Astrocyte (in vitro differentiated cells and primary cell): ENCODE measurements around the gene PPP2R5C.

Experiments
- EZH2 ChIP-seq: IDR thresholded peaks from 2 replicates; pipeline ENCODE4 v1.6.1; 2012; ENCODE audit warnings: mild to moderate bottlenecking, low read length, inconsistent platforms; ENCODE audit not compliant: insufficient read depth
- TF ChIP-seq, protein P1 (sequence below): IDR thresholded peaks from 2 replicates; pipeline ENCODE4 v1.5.1; 2011; ENCODE audit warnings: low read depth, mild to moderate bottlenecking, inconsistent platforms, low read length, moderate library complexity; ENCODE audit not compliant: insufficient read depth

DNA sequence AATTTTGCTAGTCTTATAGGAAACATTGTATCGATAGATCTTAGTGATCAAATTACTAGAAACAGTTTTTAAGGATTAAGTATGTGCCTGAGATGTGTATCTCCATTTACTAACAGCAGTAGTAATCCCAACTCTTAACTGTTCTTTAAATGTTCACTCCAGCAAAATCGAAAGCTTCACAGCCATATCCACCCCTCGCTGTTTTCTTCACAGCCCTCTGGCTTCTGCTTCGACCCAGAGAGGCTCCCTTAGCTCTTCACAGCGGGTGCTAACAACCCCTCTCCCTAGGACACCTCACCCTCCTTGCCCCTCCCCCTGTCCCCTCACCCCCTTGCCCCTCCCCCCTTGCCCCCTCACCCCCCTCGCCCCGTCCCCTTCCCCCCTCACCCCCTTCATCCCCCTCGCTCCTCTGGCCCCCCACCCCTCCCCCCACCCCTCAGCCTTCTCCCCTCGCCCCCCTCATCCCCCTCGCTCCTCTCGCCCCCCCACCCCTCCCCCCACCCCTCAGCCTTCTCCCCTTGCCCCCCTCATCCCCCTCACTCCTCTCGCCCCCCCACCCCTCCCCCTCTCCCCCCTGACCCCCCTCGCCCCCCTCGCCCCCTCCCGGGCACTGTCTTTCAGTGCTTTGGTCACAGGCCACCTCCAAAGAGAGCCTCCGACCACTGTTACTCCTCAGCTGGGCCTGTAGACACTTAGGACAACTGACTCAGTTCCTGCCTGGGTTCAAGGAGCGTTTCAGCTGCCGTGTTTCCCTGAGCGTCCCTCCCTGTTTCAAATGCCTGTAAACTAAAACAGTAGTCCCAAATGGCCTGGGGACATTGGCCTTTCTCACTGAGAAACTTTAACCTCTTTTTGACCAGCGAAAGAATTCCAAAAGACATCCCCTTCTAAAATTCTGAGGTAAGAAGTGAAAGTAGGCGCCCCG, 156.8 kb downstream of the PPP2R5C start:
- TF ChIP-seq, protein P1, sequence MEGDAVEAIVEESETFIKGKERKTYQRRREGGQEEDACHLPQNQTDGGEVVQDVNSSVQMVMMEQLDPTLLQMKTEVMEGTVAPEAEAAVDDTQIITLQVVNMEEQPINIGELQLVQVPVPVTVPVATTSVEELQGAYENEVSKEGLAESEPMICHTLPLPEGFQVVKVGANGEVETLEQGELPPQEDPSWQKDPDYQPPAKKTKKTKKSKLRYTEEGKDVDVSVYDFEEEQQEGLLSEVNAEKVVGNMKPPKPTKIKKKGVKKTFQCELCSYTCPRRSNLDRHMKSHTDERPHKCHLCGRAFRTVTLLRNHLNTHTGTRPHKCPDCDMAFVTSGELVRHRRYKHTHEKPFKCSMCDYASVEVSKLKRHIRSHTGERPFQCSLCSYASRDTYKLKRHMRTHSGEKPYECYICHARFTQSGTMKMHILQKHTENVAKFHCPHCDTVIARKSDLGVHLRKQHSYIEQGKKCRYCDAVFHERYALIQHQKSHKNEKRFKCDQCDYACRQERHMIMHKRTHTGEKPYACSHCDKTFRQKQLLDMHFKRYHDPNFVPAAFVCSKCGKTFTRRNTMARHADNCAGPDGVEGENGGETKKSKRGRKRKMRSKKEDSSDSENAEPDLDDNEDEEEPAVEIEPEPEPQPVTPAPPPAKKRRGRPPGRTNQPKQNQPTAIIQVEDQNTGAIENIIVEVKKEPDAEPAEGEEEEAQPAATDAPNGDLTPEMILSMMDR, result no peak
- no peak for TF ChIP-seq EZH2
